Breast epithelium (tissue), 3 donors: ENCODE results near the gene IL1RAP.

Experiments
- CTCF ChIP-seq, 3 donors: fragments of 450-650 bp; IDR thresholded peaks; one replicate each; pipeline ENCODE4 v1.5.1; 2016 to 2017; ENCODE audit warnings: antibody characterized with exemption in 3 of 3, mild to moderate bottlenecking in 3 of 3, moderate library complexity in 3 of 3
- POLR2A ChIP-seq: fragments of 450-650 bp; IDR thresholded peaks from one replicate; pipeline ENCODE4 v1.6.1; 2016; ENCODE audit warnings: antibody characterized with exemption, mild to moderate bottlenecking, moderate library complexity
- POLR2AphosphoS5 ChIP-seq, 3 donors: sonication (generic); formaldehyde crosslinking; IDR thresholded peaks; one replicate each; pipeline ENCODE4 v1.6.1; 2017; ENCODE audit warnings: antibody characterized with exemption in 3 of 3

DNA sequence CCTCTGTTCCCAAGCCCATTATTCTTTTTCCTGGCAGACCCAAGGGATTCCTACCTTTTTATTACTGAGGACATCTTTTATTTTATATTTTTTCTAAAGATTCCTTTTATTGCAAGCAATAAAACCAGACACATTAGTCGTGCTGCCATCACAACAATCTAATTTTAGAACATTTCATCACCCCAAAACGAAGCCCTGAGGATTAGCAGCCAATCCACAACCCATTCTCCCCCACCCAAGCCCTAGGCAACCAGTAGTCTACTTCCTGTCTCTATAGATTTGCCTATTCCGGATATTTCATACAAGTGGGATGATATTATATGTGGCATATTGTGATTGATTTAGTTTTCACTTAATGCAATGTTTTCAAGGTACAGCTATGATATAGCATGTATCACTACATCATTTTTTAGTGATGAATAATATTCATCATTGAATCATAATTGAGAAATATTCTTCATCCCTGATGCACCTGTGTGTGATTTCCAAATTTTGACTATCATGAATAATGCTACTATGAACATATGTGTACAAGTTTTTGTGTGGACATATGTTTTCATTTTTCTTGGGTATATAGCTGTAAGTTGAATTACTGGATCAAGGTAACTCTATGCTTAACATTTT lies 65.7 kb downstream of the IL1RAP start:
- TF ChIP-seq POLR2A (no peak), POLR2AphosphoS5 (IDR thresholded peaks at IDR 0.05) (no peak), CTCF (IDR thresholded peaks at IDR 0.05) (no peak)
